H9 (cell line): ENCODE measurements around the gene CAMK2N1. TPM values are rescaled to one million over a fixed set of nuclear protein-coding genes. Genes with fewer than 3 reads are reported as not detected.

Experiments used
- DNase-seq: peaks from one replicate; pipeline ENCODE4 v3.0.0-alpha.2; 2017
- H2AFZ ChIP-seq: one replicate; pipeline ENCODE4 v1.6.1; 2013; ENCODE audit warnings: mild to moderate bottlenecking, low read length, control low read depth, moderate library complexity
- H2AK5ac ChIP-seq: 2 replicates; pipeline ENCODE4 v1.6.1; 2013; ENCODE audit warnings: low read length, control low read depth, mixed read lengths; ENCODE audit not compliant: insufficient read length
- H2BK120ac ChIP-seq: one replicate; pipeline ENCODE4 v1.6.1; 2013; ENCODE audit warnings: low read depth, mild to moderate bottlenecking, low read length, control low read depth, inconsistent platforms; ENCODE audit not compliant: poor library complexity, severe bottlenecking
- H2BK12ac ChIP-seq: 2 replicates; pipeline ENCODE4 v1.6.1; 2013; ENCODE audit warnings: low read length, control low read depth, mixed read lengths, low read depth; ENCODE audit not compliant: insufficient read length
- H2BK15ac ChIP-seq: 2 replicates; pipeline ENCODE4 v1.6.1; 2013; ENCODE audit warnings: low read depth, low read length, control low read depth
- H2BK20ac ChIP-seq: one replicate; pipeline ENCODE4 v1.6.1; 2013; ENCODE audit warnings: low read depth, mild to moderate bottlenecking, low read length, control low read depth, inconsistent platforms; ENCODE audit not compliant: poor library complexity, severe bottlenecking
- H2BK5ac ChIP-seq: 2 replicates; pipeline ENCODE4 v1.6.1; 2013; ENCODE audit warnings: low read length, control low read depth, mixed read lengths; ENCODE audit not compliant: insufficient read length
- H3K14ac ChIP-seq: 2 replicates; pipeline ENCODE4 v1.6.1; 2013; ENCODE audit warnings: low read length, control low read depth; ENCODE audit not compliant: insufficient read depth
- H3K18ac ChIP-seq: 2 replicates; pipeline ENCODE4 v1.6.1; 2013; ENCODE audit warnings: low read depth, mild to moderate bottlenecking, mixed read lengths, low read length, control low read depth; ENCODE audit not compliant: insufficient read length
- H3K23ac ChIP-seq: 2 replicates; pipeline ENCODE4 v1.6.1; 2013; ENCODE audit warnings: low read length, control low read depth, mixed read lengths, low read depth; ENCODE audit not compliant: insufficient read length
- H3K23me2 ChIP-seq: 2 replicates; pipeline ENCODE4 v1.6.1; 2013; ENCODE audit warnings: low read depth, mild to moderate bottlenecking, mixed read lengths, low read length, control low read depth; ENCODE audit not compliant: insufficient read length, poor library complexity, severe bottlenecking
- H3K27ac ChIP-seq: 2 replicates; pipeline ENCODE4 v1.5.1; 2013; ENCODE audit warnings: low read length, control low read depth, mixed read lengths, low read depth; ENCODE audit not compliant: insufficient read length
- H3K27me3 ChIP-seq: 2 replicates; pipeline ENCODE4 v1.6.1; 2013; ENCODE audit warnings: low read length, control low read depth, inconsistent platforms; ENCODE audit not compliant: insufficient read depth
- H3K4ac ChIP-seq: 2 replicates; pipeline ENCODE4 v1.6.1; 2013; ENCODE audit warnings: low read depth, mild to moderate bottlenecking, control low read depth, inconsistent platforms, low read length, moderate library complexity
- H3K4me1 ChIP-seq: 2 replicates; pipeline ENCODE4 v1.6.1; 2013; ENCODE audit warnings: low read length, control low read depth, inconsistent platforms; ENCODE audit not compliant: insufficient read depth
- H3K4me2 ChIP-seq: 2 replicates; pipeline ENCODE4 v1.6.1; 2013; ENCODE audit warnings: low read length, control low read depth, mixed read lengths; ENCODE audit not compliant: insufficient read length, insufficient read depth
- H3K56ac ChIP-seq: 2 replicates; pipeline ENCODE4 v1.6.1; 2013; ENCODE audit warnings: low read depth, mild to moderate bottlenecking, mixed read lengths, low read length, control low read depth; ENCODE audit not compliant: insufficient read length
- H3K79me1 ChIP-seq: 2 replicates; pipeline ENCODE4 v1.6.1; 2013; ENCODE audit warnings: low read depth, mild to moderate bottlenecking, moderate library complexity, low read length, control low read depth, inconsistent platforms; ENCODE audit not compliant: insufficient read depth, poor library complexity, severe bottlenecking
- H3K79me2 ChIP-seq: 2 replicates; pipeline ENCODE4 v1.6.1; 2013; ENCODE audit warnings: low read length, control low read depth, inconsistent platforms; ENCODE audit not compliant: insufficient read depth
- H3K9ac ChIP-seq: 2 replicates; pipeline ENCODE4 v1.6.1; 2013; ENCODE audit warnings: low read length, control low read depth, mixed read lengths; ENCODE audit not compliant: insufficient read length; ENCODE audit errors: extremely low read depth
- H3K9me3 ChIP-seq: one replicate; pipeline ENCODE4 v1.6.1; 2013; ENCODE audit warnings: low read depth, low read length, inconsistent platforms; ENCODE audit not compliant: control insufficient read depth
- H3T11ph ChIP-seq: one replicate; pipeline ENCODE4 v1.6.1; 2013; ENCODE audit warnings: mild to moderate bottlenecking, low read length, control low read depth, inconsistent platforms
- H4K20me1 ChIP-seq: one replicate; pipeline ENCODE4 v1.6.1; 2013; ENCODE audit not compliant: control insufficient read depth, insufficient read length, insufficient read depth
- H4K5ac ChIP-seq: 2 replicates; pipeline ENCODE4 v1.6.1; 2013; ENCODE audit warnings: low read depth, mild to moderate bottlenecking, mixed read lengths, low read length, control low read depth; ENCODE audit not compliant: insufficient read length
- H4K8ac ChIP-seq: replicated peaks from 2 replicates; pipeline ENCODE4 v1.6.1; 2013; ENCODE audit warnings: low read length, control low read depth, mixed read lengths, low read depth; ENCODE audit not compliant: insufficient read length
- H4K91ac ChIP-seq: 2 replicates; pipeline ENCODE4 v1.6.1; 2013; ENCODE audit warnings: low read depth, mild to moderate bottlenecking, moderate library complexity, mixed read lengths, low read length, control low read depth; ENCODE audit not compliant: insufficient read length
- H3K27ac Mint-ChIP-seq, 3 experiments: 2 replicates in 2 of 3; 3 replicates in 1 of 3; pipeline ENCODE4 v1.8.0; 2020 to 2021; ENCODE audit warnings: mixed read lengths in 3 of 3, mild to moderate bottlenecking in 1 of 3, moderate library complexity in 1 of 3
- H3K27me3 Mint-ChIP-seq: 2 replicates; pipeline ENCODE4 v1.8.0; 2021; ENCODE audit warnings: low read depth, mild to moderate bottlenecking, moderate library complexity, mixed read lengths
- H3K36me3 Mint-ChIP-seq, 3 experiments: 2 replicates in 2 of 3; 3 replicates in 1 of 3; pipeline ENCODE4 v1.8.0; 2020 to 2021; ENCODE audit warnings: low read depth in 3 of 3, mixed read lengths in 3 of 3; ENCODE audit not compliant: insufficient read depth in 1 of 3
- H3K4me1 Mint-ChIP-seq, 2 experiments: 2 replicates each; pipeline ENCODE4 v1.8.0; 2020; ENCODE audit warnings: mixed read lengths in 2 of 2
- H3K4me3 Mint-ChIP-seq, 2 experiments: 2 replicates in 1 of 2; 3 replicates in 1 of 2; pipeline ENCODE4 v1.8.0; 2020 to 2021; ENCODE audit warnings: mild to moderate bottlenecking in 2 of 2, mixed read lengths in 2 of 2, moderate library complexity in 1 of 2
- H3K9me3 Mint-ChIP-seq, 2 experiments: 2 replicates in 1 of 2; 3 replicates in 1 of 2; pipeline ENCODE4 v1.8.0; 2020; ENCODE audit warnings: mild to moderate bottlenecking in 2 of 2, mixed read lengths in 2 of 2, moderate library complexity in 1 of 2
- CTCF ChIP-seq: fragments of 200-600 bp; sonication (generic); conservative IDR thresholded peaks from 3 replicates; pipeline ENCODE4 v1.8.0; 2021; ENCODE audit warnings: antibody characterized with exemption, mild to moderate bottlenecking
- WGBS: extraction: QIAGEN DNeasy Blood & Tissue Kit; methylation state at CpG from one replicate; pipeline ENCODE4 v1.1.7; 2013; ENCODE audit warnings: missing lambda C conversion rate, low lambda C conversion rate, mixed read lengths; ENCODE audit not compliant: insufficient read length; ENCODE audit errors: extremely low coverage; 5-methylcytosine and 5-hydroxymethylcytosine counted together
- total RNA-seq: library from RNA; stranded (reverse); gene quantifications from 2 replicates; pipeline ENCODE4 v1.2.1, GENCODE V29; 2021

The CAMK2N1 gene
- total RNA-seq, 1 experiment from 2014 or later, result 1.2 TPM

GRCh38 chr1:20480243-20480944, 5.6 kb downstream of the CAMK2N1 start:
- Histone ChIP-seq H3K27me3 (peaks cover 18% of the 10 kb centered on the region; the same call in 1 of the 2 replicates), H3K4ac (no peak overlapping the region), H3K9ac (no peak overlapping the region), H3T11ph (no peak overlapping the region), H3K4me2 (no peak overlapping the region), H3K79me1 (no peaks in the 10 kb centered on the region), H3K4me1 (peaks cover 11% of the 10 kb centered on the region; the same call in 1 of the 2 replicates), H2BK12ac (no peak overlapping the region), H3K56ac (no peak overlapping the region), H3K79me2 (no peaks in the 10 kb centered on the region), H2AFZ (no peak overlapping the region), H3K18ac (no peak overlapping the region), H4K5ac (no peak overlapping the region), H2BK120ac (no peak overlapping the region), H4K8ac (no peak overlapping the region), H2BK15ac (no peak overlapping the region), H2BK20ac (no peak overlapping the region), H3K23me2 (peaks cover 18% of the 10 kb centered on the region), H3K27ac (no peak overlapping the region), H3K23ac (no peak overlapping the region), H2AK5ac (no peak overlapping the region), H3K14ac (no peak overlapping the region), H2BK5ac (no peak overlapping the region), H4K91ac (no peak overlapping the region), H3K9me3 (no peaks in the 10 kb centered on the region), H4K20me1 (no peaks in the 10 kb centered on the region)
- no peak overlapping the region for H3K27ac Mint-ChIP-seq
- no peak for DNase-seq
- H3K4me3 Mint-ChIP-seq, result no peak overlapping the region
- no peaks in the 10 kb centered on the region for H3K36me3 Mint-ChIP-seq
- peaks cover 23 to 50% of the 10 kb centered on the region in 2 experiments for H3K4me1 Mint-ChIP-seq
- WGBS, result no CpG with 5 or more reads among the region's 10 CpGs
- peaks cover 94% of the 10 kb centered on the region for H3K27me3 Mint-ChIP-seq
- no peak for TF ChIP-seq CTCF
- H3K9me3 Mint-ChIP-seq, result no peaks in the 10 kb centered on the region; a peak in 1 of 5 replicates
